CD4-positive, alpha-beta T cell treated with Interleukin-17A for 1 hour (primary cell): ENCODE data around the gene PCDHB14.
A peak's percentile ranks its signal among the peaks of the same experiment; 100 is the strongest.
"Not testable (repeated sequence)": the region's sequence is repeated elsewhere in the genome, so short reads cannot be mapped to it uniquely, and the experiment has no call there.

ENCODE experiments used
- DNase-seq: peaks from one replicate; pipeline ENCODE4 v3.0.0-alpha.2; 2020

PCDHB14 gene

DNA sequence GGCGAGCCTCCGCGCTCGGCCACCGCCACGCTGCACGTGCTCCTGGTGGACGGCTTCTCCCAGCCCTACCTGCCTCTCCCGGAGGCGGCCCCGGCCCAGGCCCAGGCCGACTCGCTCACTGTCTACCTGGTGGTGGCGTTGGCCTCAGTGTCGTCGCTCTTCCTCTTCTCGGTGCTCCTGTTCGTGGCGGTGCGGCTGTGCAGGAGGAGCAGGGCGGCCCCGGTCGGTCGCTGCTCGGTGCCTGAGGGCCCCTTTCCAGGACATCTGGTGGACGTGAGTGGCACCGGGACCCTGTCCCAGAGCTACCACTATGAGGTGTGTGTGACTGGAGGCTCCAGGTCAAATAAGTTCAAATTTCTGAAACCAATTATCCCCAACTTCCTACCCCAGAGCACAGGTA, 12.3 kb upstream of the PCDHB14 start:
- not testable (repeated sequence) for DNase-seq

DNA sequence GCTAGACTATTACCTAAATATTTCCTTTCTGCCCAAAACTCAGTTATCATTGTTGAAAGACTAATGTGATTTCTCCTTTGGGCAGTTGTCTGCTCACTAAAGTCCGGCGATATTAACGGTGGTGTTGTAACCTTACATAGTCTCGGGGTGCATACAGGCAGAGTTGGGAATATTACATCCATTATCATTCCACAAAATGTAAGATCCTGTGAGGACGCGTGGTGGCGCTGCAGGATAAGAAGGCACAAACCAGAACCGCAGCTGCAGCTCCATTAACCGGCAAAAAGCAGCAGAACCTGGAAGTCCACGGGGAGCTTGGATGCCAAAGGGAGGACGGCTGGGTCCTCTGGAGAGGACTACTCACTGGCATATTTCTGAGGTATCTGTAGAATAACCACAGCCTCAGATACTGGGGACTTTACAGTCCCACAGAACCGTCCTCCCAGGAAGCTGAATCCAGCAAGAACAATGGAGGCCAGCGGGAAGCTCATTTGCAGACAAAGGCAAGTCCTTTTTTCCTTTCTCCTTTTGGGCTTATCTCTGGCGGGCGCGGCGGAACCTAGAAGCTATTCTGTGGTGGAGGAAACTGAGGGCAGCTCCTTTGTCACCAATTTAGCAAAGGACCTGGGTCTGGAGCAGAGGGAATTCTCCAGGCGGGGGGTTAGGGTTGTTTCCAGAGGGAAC, 9.3 kb upstream of the PCDHB14 start, which contains the start of gene PCDHB13:
Gene PCDHB13 (plus strand): TSS at position 264 of the 684 bp plus-strand sequence. CDS start 205 bp downstream, at position 469.
- DNase-seq: peak; percentile 20

DNA sequence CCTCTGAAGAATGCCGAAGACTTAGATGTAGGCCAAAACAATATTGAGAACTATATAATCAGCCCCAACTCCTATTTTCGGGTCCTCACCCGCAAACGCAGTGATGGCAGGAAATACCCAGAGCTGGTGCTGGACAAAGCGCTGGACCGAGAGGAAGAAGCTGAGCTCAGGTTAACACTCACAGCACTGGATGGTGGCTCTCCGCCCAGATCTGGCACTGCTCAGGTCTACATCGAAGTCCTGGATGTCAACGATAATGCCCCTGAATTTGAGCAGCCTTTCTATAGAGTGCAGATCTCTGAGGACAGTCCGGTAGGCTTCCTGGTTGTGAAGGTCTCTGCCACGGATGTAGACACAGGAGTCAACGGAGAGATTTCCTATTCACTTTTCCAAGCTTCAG, 8.6 kb upstream of the PCDHB14 start:
- not testable (repeated sequence) for DNase-seq

DNA sequence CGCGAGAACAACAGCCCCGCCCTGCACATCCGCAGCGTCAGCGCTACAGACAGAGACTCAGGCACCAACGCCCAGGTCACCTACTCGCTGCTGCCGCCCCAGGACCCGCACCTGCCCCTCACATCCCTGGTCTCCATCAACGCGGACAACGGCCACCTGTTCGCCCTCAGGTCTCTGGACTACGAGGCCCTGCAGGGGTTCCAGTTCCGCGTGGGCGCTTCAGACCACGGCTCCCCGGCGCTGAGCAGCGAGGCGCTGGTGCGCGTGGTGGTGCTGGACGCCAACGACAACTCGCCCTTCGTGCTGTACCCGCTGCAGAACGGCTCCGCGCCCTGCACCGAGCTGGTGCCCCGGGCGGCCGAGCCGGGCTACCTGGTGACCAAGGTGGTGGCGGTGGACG, 7.6 kb upstream of the PCDHB14 start:
- DNase-seq: not testable (repeated sequence)

DNA sequence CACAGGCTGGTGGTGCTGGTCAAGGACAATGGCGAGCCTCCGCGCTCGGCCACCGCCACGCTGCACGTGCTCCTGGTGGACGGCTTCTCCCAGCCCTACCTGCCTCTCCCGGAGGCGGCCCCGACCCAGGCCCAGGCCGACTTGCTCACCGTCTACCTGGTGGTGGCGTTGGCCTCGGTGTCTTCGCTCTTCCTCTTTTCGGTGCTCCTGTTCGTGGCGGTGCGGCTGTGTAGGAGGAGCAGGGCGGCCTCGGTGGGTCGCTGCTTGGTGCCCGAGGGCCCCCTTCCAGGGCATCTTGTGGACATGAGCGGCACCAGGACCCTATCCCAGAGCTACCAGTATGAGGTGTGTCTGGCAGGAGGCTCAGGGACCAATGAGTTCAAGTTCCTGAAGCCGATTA, 7.1 kb upstream of the PCDHB14 start:
- DNase-seq: not testable (repeated sequence)

DNA sequence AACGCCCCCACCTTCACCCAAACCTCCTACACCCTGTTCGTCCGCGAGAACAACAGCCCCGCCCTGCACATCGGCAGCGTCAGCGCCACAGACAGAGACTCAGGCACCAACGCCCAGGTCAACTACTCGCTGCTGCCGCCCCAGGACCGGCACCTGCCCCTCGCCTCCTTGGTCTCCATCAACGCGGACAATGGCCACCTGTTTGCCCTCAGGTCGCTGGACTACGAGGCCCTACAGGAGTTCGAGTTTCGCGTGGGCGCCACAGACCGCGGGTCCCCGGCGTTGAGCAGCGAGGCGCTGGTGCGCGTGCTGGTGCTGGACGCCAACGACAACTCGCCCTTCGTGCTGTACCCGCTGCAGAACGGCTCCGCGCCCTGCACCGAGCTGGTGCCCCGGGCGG, 1.7 kb downstream of the PCDHB14 start:
- DNase-seq: not testable (repeated sequence)

DNA sequence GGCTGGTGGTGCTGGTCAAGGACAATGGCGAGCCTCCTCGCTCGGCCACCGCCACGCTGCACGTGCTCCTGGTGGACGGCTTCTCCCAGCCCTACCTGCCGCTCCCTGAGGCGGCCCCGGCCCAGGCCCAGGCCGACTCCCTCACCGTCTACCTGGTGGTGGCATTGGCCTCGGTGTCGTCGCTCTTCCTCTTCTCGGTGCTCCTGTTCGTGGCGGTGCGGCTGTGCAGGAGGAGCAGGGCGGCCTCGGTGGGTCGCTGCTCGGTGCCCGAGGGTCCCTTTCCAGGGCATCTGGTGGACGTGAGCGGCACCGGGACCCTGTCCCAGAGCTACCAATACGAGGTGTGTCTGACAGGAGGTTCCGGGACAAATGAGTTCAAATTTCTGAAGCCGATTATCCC, 2.3 kb downstream of the PCDHB14 start:
- DNase-seq: not testable (repeated sequence)

DNA sequence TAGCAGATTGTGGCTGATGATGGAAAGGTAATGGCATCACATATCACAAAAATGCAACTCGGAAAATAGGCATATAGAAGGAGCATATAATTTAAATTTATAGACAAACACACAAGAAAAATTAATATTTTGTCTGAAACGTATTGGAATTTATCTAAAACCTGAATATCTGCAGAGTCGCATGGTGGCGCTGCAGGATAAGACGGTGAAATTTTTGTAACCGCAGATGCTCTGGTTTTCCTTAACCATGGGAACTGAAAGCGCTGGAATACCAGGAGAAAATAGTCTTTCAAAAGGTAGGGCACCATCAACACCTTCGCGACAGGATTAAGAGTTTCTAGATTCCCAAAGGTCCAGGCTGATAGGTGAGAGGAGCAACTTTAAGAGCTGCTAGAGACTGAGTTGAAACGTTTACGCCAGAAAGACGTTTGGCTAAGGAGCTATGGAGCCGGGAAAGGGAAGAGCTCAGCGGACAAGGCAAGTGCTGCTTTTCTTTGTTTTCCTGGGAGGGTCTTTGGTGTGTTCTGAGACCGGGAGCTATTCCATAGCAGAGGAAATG, 11.0 kb downstream of the PCDHB14 start:
- DNase-seq: no peak

DNA sequence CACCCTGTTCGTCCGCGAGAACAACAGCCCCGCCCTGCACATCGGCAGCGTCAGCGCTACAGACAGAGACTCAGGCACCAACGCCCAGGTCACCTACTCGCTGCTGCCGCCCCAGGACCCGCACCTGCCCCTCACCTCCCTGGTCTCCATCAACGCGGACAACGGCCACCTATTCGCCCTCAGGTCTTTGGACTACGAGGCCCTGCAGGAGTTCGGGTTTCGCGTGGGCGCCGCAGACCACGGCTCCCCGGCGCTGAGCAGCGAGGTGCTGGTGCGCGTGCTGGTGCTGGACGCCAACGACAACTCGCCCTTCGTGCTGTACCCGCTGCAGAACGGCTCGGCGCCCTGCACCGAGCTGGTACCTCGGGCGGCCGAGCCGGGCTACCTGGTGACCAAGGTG, 12.8 kb downstream of the PCDHB14 start:
- DNase-seq: not testable (repeated sequence)

DNA sequence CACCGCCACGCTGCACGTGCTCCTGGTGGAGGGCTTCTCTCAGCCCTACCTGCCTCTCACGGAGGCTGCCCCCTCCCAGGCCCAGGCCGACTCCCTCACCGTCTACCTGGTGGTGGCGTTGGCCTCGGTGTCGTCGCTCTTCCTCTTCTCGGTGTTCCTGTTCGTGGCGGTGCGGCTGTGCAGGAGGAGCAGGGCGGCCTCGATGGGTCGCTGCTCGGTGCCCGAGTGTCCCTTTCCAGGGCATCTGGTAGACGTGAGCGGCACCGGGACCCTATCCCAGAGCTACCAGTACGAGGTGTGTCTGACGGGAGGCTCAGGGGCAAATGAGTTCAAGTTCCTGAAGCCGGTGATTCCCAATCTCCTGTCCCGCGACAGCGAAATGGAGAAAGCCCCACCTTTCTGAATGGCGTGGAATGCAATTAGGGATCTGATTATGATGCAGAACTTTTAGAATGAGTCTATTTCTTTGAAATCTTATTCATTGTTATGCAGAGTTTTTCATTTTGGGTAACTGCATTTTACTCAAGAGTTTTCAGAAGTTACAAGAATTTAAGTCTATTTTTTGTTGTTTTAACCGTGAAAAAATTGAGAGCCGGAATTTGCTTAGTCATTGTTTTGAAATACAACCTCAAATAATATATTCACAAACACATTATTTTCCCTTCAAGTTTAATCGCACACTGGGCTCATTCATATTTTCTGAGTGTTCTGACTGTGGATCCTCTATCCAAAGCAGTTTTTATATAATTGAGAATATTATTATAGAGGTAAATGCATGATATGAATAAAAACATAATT, 13.6 kb downstream of the PCDHB14 start:
- no peak for DNase-seq

DNA sequence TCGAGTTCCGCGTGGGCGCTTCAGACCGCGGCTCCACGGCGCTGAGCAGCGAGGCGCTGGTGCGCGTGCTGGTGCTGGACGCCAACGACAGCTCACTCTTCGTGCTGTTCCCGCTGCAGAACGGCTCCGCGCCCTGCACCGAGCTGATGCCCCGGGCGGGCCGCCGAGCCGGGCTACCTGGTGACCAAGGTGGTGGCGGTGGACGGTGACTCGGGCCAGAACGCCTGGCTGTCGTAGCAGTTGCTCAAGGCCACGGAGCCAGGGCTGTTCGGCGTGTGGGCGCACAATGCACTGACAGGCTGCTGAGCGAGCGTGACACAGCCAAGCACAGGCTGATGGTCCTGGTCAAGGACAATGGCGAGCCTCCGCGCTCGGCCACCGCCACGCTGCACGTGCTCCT, 18.4 kb downstream of the PCDHB14 start:
- DNase-seq: no peak

DNA sequence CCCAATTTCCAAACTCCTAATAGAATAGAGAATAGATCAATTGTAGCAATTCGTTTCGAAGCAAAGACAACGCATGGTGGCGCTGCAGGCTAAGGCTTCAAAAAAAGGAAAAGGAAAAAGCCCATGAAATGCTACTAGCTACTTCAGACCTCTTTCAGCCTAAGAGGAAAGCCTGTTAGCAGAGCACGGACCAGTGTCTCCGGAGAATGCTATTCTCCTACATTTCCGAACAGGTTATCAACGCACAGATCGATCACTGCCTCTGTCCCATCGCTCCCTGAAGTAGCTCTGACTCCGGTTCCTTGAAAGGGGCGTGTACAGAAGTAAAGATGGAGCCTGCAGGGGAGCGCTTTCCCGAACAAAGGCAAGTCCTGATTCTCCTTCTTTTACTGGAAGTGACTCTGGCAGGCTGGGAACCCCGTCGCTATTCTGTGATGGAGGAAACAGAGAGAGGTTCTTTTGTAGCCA, 22.1 kb downstream of the PCDHB14 start, which contains the start of gene PCDHB15:
Gene PCDHB15 (plus strand): TSS at position 146 of the 468 bp plus-strand sequence. CDS start 184 bp downstream, at position 330.
- DNase-seq: peak; percentile 7

DNA sequence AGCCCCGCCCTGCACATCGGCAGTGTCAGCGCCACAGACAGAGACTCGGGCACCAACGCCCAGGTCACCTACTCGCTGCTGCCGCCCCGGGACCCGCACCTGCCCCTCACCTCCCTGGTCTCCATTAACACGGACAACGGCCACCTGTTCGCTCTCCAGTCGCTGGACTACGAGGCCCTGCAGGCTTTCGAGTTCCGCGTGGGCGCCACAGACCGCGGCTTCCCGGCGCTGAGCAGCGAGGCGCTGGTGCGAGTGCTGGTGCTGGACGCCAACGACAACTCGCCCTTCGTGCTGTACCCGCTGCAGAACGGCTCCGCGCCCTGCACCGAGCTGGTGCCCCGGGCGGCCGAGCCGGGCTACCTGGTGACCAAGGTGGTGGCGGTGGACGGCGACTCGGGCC, 23.8 kb downstream of the PCDHB14 start:
- DNase-seq: not testable (repeated sequence)

DNA sequence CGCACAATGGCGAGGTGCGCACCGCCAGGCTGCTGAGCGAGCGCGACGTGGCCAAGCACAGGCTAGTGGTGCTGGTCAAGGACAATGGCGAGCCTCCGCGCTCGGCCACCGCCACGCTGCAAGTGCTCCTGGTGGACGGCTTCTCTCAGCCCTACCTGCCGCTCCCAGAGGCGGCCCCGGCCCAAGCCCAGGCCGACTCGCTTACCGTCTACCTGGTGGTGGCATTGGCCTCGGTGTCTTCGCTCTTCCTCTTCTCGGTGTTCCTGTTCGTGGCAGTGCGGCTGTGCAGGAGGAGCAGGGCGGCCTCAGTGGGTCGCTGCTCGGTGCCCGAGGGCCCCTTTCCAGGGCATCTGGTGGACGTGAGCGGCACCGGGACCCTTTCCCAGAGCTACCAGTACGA, 24.3 kb downstream of the PCDHB14 start:
- DNase-seq: not testable (repeated sequence)

DNA sequence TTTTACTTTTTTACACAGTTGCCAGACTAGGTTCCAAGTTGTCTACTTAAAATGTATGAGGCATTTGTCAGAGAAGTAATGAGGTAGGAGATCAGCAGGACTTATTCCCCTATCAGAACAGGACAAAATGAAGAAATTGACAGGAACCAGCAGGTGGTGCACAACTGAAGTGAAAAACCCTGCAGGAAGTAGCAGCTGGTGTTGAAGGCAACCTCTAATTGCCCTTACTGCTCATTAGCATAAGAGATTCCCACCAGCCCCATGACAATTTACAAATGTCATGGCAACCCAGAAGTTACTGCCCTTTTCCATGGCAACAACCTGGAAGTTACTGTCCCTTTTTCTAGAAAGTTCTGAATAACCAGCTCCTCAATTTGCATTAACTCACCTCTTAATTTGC, 27.4 kb downstream of the PCDHB14 start:
- DNase-seq: no peak

DNA sequence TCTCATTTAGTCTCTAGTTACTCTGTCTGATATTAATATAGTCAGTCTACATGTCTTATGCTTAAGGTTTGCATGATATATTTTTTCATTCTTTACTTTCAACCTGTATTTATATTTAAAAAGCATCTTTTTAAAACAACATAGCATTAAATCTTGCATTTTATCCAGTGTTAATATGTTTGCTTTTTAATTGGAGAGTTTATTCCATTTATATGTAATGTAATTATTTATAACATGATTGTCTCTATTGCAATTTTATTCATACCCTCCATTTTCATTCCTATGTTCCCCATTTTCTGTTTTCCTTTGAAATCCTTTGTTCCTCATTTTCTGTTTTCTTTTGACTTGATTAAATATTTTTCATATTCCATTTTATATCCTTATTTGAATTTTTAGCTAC, 35.3 kb downstream of the PCDHB14 start:
- no peak for DNase-seq

DNA sequence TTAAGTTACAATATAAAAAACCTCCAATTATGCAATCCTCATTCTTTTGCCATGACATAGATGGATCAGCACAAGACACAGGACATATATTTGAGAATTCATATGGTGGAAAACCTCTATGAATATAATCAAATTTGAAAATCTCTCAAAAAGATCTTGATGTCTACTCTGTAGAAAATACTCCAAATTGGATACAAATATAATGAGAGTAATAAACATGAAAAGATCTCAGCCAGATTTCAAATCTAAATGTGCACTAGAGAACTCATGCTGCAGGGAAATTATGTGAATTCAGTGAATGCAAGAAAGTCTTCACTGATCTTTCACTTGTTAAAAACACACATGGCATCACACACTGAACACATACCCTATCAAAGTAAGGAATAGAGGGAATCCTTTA, 35.8 kb downstream of the PCDHB14 start:
- DNase-seq: no peak

DNA sequence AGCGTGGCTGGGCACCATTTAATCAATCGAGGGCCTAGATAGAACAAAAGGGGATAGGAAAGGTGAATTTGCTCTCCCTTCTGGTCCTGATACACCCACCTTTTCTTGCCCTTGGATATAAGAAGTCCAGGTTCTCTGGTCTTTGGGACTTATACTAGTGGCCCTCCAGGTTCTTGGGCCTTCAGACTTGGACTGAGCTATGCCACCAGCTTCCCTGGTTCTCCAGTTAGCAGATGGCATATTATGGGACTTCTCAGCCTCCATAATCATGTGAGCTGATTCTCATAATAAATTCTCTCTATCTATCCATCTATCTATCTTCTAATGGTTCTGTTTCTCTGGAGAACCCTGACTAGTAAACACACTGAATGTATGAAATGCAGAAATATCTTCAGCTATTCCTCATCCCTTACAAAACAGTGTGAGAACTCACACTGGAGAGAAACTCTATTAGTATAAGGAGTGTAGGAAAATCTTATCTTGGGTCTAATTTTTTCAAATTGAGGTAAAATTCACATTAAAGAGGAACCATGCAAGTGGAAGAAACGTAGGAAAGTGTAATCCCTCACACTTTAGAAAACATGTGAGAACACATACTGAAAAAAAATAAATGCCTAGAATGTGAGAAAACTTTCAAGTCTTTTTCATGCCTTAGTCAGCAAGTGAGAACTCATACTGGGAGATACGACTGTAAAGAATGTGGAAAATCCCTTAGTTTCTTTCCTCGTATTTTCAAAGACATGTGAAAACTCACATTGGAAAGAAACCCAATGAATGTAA, 37.5 kb downstream of the PCDHB14 start:
- no peak for DNase-seq

DNA sequence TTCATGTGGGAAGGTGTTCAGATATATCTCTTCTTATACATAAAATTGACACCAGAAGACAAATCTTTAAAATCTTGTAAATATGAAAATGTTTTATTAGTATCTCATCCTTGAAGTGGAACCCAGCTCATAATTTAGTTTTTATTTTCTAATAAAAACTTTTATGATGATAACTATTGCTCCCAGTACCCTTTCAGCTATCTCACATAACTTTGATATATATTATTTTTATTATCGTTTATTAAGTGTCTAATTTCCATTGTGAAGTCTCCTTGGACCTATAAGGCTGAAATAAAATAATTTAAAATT, 38.0 kb downstream of the PCDHB14 start:
- no peak for DNase-seq

DNA sequence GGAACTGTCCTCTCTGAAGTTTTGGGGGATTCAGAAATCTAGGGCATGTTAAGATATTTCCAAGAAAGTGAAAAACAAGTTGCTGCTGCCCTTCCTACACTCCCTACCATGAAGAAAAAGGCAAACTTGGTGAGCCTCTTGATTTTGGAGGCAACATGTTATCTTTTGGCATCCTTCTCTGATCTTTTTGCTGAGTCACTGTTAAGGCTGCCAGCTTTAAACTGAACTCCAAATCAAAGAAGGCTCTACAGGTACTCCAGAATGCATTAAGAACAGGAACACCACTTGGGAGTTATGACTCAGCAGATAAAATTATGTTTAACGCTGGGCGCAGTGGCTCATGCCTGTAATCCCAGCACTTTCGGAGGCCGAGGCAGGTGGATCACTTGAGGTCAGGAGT, 46.1 kb downstream of the PCDHB14 start:
- no peak for DNase-seq

DNA sequence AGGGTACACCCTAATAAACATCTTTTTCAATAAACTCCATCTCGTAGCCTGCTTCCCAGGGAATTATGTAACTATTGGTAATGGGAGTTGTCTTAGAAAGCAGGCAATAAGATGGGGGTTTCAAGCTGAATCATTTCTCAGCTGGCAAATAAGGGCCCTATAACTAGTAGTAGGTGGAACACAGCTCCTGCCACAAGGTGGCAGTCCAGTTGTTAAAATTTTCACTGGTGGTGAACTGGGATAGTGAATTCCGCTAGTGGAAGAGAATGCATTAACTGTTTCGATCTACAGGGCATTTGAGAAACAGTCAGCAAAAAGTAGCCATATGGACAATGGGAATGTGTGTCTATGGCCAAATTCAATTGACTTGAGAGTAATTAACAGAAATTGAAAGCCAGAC, 49.8 kb downstream of the PCDHB14 start:
- no peak for DNase-seq
